ENCODE results near the gene HBEGF.

Gene HBEGF

DNA sequence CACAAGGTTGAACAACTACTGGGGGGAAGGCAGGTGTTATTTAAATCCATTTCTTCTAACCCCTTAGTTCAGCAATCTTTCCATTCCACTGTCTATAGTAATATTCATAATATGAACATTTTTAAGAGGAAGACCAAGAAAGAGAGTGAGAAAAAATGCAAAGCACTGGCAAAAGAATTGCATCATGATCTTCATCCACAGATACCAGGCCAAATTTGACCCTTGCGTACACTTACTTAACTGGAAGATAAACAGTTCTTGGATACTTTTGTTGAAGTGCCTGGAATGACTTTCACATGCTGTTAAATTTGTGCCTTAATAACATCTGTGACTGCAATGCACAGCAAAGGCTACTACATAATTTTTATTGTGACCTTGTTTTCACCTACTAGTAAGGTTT, 45.3 kb downstream of the HBEGF start:
- DNase-seq = no peak

DNA sequence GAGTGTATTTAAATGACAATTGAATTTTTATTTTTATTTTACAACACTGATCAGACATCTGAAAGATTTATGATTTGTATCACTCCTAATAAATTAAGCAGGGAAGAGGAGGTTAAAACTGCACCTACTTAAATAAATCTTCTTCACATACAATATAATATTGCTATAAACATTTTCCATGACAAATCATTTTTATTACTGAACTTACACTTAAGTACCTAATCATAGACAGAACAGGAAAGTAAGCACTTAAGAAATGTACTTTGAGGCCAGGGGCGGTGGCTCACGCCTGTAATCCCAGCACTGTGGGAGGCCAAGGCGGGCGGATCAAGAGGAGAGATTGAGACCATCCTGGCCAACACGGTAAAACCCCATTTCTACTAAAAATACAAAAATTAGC, 47.3 kb downstream of the HBEGF start:
- DNase-seq = no peak

DNA sequence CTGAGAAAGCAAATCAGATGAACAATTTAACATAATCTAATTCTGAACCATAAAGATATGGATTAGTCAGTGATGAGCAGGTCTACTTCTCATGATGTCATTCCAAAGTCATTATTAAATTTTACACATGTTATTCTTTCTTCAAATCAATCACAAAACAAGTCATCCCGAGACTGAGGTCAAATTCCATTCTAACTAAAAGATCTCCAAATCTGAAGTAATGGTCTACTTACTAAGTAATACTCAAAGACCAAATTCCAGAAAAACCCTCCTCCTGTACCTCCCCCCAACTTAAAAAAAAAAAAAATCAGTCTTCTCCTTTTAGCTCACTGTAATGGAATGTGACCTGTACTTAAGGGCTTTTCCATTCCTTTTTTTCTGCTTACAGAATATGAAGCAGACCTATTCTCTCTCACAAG, 48.2 kb downstream of the HBEGF start:
- DNase-seq = no peak

DNA sequence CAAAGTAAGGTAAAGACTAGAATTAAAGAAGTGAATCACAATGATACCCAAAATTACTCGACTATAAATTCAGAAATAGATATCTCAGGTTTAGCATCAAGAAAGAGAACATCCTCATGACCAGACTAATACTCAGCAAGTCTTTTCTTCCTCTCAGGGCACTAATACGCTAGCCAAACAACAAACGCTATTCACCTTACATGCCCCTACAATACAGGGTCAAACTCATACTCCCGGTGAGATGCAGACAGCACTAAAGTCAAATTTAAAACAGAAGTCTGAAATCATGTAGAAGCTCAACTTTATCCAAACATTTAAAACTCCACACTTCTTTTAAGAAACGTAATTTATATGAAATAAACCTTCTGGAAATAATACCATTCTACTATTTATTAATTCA, 49.1 kb downstream of the HBEGF start:
- no peak for DNase-seq

DNA sequence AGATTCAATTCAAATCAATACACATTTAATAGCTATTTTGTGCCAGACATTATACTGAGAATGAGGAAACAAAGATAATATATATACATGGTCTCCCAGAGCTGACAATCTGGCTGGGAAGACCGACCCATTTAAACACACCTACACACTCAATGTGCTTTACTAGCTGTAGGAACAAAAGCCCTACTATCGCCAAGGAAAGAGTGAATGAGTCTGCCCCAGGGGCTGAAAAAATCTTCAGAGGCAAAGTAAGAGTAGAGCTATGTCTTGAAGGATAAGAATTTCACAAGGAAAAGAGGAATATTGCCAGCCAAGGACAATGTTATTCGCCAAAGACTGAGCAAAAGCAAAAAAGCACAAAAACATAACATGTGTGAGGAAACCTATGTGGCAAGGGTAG, 50.1 kb downstream of the HBEGF start:
- DNase-seq = no peak

DNA sequence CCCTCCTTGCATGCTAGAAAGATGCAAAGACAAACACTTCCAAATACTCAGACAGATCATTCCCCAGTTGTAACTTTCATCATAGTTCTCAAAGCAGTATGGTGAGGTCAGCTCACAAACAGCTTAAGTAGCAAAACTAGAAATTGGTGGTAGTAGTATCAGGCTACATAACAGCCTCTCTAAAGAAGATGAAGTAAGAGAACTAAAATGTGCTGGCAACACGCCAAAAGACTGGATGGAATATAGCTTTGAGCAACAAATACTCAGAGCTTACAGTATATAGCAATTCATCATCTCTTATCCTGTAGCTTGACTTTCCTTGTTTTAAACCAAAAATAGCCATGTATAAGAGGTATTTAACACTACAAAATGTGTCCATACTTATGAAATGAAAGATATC, 51.0 kb downstream of the HBEGF start:
- DNase-seq = peak in 1 of 6 experiments; percentile 10

DNA sequence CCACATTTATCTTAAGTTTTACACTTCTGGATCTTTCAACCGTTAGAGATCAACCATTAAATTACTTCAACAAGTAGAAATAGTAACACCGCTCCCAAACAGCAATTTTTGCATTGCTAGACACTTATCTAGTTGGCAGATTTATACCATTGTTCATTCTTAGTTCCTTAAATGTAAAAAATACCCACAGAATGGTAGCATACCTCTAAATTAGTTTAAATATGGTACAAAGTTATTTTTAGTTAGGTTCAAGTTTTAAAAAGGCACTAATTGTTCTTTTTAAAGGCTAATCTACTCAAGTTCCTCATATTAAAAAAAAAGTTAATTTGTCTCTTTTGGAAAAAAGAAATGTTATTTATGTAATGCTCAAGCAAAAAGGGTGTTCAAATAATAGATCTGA, 51.6 kb downstream of the HBEGF start:
- no peak for DNase-seq

DNA sequence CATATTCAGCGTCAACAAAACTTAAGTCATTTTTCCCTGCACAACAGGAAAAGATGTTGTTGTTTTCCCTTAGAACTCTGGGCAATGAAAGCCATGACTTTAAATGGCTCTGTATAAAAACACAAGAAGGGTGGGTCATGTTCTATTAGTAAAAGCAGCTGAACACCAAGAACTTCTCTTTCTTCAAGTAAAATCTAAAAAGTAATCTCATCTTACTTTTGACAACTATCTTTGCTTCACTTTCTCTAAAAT, 52.6 kb downstream of the HBEGF start:
- no peak for DNase-seq

DNA sequence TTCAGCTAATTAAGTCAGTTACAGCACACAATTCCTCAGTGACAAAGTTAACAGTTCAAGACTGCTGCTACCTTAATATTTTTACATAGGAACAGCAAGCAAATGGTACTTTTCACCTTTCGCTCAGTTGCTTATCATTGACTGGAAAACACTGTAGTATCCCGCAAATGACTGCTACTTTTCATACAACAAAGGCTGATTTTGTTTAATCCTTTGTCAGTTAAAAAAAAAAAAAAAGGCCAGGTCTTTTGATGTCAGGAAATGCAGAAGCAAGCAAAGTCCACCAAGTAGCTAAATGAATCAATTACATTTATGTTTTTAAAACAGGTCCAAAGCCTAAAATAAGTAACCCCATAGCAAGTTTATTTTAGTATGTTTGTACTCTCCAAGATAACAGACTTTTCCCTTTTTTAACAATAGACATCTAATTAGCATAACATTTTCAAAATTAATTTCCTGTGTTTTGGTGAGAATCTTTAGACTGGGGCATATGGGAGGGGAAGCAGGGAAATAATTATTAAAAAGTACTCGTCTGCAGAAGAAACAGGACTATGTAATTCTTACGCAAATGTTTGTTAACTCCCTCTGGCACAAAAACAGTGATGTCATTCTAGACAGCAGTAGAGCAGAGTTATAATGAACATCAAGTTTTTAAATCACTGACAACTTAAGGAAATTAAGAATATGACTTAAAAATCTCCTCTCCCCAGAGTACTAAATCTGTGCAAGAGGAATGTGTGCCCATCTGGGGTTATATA, 53.1 kb downstream of the HBEGF start:
- peak in 3 of 6 experiments; percentile 10 to 30 (median 23) for DNase-seq

DNA sequence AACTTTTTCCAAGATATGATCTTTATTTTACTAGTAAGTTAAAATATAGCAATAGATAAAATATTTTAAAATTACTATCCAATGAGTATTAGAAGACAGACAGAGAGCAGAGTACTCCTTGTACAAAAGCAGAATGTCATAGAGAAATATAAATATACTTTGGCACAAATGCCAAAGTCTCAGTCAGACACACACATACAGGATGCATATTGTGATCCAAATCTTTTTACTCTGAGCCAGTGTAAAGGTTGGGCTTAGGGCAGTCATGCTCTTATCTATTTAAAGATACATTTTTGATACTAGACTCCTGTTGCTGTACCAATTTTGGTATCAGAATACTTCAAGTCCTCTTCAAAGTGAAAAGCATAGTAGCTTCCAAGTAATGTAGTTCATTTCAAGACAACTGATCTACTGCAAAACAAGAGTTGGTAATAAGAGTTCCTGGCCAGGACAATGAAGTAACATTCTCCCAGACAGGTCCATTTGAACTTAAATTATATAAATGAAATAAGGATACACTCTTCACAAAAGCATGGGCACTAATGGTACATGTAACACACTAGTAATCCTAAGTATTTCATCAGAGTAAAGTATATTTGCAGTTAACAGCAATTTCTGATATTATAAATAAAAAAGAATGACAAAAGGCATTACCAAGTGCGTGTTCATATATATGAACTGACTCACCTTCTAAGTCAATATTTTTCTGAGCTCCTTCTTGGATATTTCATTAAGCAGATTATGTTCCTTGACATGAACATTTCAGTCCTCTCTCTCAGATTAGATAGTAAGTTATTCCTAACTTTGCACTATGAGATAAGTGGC, 54.0 kb downstream of the HBEGF start:
- no peak for DNase-seq

DNA sequence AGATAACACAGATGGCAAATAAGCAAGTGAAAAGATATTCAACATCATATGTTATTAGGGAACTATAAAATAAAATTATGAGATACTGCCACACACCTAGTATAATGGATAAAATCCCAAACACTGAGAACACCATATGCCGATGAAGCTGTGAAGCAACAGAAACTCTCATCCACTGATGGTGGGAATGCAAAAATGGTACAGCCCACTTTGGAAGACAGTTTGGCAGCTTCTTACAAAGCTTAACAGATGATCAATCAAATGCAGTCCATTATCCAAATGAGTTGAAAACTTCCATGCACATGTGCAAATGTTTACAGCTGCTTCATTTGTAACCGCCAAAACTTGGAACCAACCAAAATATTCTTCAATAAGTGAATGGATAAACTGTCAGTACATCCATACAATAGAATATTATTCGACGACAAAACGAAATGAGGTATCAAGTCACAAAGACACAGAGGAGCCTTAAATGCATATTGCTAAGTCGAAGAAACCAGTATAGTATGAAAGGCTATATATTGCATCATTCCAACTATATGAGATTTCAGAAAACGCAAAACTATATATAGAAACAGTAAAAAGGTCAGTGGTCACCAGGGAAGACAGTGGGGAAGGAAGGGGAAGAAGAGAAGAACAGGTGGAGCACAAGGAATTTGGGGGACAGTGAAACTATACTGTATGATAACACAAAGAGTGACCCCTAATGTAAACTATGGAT, 58.4 kb downstream of the HBEGF start:
- DNase-seq = no peak

DNA sequence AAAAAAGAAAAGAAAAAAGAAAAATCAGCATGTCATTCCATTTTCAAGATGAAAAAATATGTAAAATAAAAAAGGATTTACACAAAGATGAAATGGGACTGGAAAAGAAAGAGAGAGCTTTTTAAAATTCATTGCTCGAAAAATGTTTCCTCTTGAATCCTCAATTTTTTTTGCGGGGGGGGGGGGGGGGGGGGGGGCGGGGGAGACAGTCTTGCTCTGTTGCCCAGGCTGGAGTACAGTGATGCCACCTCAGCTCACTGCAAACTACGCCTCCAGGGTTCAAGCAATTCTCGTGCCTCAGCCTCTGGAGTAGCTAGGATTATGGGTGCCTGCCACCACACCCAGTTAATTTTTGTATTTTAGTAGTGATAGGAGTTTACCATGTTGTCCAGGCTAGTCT, 60.0 kb downstream of the HBEGF start:
- no peak for DNase-seq

DNA sequence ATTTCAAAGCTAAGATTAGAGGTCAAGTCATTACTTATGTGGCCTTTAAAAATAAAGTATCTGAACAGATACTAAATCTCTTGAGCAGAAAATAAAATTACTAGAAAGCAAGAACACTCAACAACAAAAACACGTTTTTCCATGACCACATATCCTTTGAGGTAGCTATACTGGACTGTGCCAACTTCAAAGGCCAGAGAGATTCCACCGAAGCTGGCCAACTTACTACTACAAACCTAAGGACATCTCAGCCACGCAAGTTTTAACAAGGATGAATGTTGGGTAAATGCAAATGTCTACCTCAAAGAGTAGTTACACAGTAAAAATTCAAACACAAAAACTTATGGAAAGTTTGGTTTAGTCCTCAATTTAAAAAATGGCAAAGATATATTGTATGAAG, 62.4 kb downstream of the HBEGF start:
- no peak for DNase-seq

Data from stimulated activated naive CD4-positive, alpha-beta T cell (primary cell).